Right hindlimb (tissue), 1 donor: Measurements from ENCODE around the gene MAPT.

ENCODE experiments used
- DNase-seq: peaks from one replicate; pipeline ENCODE4 v3.0.0-alpha.2; 2018

MAPT gene

GRCh38 chr17:46064460-46064859 lies 170.1 kb downstream of the MAPT start:
- no peak for DNase-seq

GRCh38 chr17:46071796-46072195 lies 177.4 kb downstream of the MAPT start:
- no peak for DNase-seq

GRCh38 chr17:46072998-46073397 lies 178.6 kb downstream of the MAPT start:
- no peak for DNase-seq

GRCh38 chr17:46074540-46074939 lies 180.2 kb downstream of the MAPT start:
- no peak for DNase-seq
